Middle frontal gyrus (tissue), 1 donor: Measurements from ENCODE around the gene DPP8.
A peak's percentile ranks its signal among the peaks of the same experiment; 100 is the strongest.
"Not testable (repeated sequence)": the region's sequence is repeated elsewhere in the genome, so short reads cannot be mapped to it uniquely, and the experiment has no call there.

Experiments
- DNase-seq: peaks from one replicate; pipeline ENCODE4 v3.0.0-alpha.2; 2015; ENCODE audit warnings: low spot score; ENCODE audit errors: extremely low spot score

The DPP8 gene

DNA sequence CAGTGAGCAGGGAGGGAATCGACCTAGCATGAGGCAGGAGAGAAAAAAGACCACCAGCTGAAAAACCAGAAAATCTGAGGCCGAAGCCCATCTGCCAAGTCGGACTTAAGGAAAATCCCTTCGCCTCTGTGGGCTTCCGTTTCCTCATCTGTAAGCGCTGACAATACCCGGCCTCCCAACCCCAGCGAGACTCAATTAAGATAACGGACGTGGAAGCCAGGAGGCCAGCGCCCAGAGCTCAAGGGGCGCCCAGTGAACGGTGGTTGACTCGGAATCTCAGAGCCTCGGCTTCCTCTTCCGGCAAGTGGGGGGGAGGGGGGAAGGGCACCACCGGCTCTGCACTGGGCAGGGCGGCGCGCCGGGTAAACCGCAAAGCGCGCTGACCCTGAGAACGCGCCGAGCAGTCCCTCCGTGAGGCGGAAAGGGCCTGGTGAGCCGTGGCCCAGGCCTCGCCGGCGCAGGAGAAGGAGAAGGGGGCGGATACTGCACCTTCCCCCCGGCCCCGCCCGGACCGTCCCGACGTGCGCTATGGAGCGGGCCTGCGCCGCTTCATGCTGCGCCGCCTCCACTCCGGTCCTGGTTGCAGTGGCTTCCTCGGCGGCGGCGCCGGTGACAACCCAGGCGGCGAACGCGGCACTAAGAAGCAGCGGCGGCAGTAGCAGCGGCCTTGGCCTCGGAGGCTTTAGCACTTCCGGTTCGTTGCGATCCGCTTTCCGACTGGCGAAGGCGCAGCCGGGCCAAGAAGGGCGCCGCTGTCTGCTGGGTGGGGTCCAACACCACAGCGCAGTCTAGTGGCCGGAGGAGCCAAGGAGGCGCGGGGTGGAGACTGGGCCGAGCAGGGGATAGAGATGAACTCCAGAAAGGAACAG, at the start of gene DPP8:
DPP8 (minus strand) TSS at position 693 of the 869 bp plus-strand sequence. CDS start 5,136 bp downstream, outside the sequence.
- DNase-seq, result peak; percentile 85

GRCh38 chr15:65561934-65562333, 44.4 kb upstream of the DPP8 start:
- no peak for DNase-seq

GRCh38 chr15:65559941-65560340, 42.5 kb upstream of the DPP8 start:
- DNase-seq, result no peak

DNA sequence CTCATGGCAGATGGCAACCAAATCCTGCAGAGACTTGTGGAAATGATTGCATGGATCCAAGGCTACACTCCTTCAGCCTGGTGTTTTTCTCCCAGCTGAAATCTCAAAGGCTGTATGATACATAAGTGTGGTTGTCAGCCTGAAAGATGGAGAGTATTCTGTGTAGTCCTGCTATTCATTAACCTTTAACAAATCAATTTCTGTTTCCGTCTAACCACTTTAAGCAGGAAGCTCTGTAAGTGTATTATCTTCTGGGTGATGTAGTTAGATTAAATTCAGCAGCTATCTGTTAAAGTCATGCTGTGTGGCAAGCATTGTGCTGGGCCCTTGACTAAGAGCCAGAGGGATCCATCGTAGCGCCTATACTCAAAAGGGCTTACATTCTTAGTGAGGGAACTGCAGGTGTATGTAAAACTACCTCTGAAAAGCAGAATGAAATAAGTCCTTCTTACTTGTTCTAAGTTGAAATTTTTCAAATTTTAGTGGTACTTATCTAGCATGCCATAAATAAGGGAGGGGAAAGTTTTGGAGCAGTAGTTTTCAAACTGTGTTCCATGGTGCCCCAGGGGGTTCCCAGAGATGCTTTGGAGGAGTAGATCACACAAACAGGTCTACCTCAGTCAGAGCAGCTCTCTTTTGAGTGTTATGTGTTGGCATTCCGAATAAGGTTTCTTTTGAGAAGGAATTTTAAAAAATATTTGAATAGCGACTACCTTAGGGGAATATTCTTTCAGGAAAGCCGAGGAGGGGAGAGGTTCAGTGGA, 41.7 kb upstream of the DPP8 start:
- no peak for DNase-seq

DNA sequence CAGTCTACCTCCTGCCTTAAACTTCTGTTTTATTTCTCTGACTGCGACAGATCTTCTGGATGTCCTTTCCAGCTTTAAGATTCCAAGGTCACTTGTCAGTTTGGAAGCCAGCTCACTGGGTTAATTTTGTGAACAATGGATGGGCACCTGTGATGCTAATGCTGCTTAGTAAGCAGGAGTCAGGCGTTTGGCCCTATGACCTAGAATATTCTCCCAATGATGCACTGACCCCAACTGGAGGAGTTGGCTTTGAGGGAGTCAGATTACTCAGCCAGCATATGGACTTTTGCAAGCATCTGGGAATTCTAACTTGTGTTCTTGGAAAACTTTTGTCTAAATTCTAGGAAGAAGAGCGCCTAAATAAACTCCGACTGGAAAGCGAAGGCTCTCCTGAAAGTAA, 40.8 kb upstream of the DPP8 start:
- DNase-seq, result no peak

- DNase-seq, result no peak
Observed at GRCh38 chr15:65556622-65557021, 39.1 kb upstream of the DPP8 start.

DNA sequence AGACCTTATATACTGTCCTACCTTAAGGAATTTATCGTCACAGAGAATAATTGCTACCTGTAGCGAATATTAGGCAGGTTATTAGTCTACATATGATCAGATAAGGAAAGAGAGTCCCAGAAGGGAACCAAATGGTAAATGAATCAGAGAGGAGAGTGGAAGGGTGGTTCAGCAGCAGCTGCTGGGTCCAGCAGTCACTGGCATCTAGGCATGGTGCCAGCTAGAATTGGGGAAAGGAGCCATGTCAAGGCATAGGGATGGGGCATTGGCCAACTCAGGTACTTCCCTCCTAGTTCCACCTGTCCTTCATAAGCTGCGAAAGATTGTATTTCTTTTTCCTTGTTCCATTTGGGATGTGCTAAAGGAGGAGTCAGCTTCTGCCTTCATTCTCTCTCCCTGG, 36.2 kb upstream of the DPP8 start:
- DNase-seq, result no peak

- DNase-seq, result not testable (repeated sequence)
Observed at GRCh38 chr15:65552851-65553250, 35.4 kb upstream of the DPP8 start.

DNA sequence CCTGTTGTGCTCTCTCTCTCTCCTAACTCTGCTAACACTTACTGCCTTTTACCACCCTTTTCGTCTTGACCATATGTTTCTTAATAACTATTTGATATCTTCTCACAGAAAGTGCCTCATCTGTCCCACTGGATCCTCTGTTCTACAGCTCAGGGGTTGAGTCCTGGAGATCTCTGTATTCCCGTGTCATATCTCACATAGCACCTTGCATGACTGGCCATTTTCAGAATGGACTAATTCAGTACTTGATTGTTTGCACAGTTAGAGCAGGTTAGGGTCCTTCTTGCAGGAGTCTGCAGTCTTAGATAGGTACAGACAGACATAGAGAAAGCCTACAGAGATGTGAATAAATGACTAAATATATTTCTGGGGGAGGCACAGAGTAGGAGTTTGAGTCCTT, 33.7 kb upstream of the DPP8 start:
- no peak for DNase-seq

DNA sequence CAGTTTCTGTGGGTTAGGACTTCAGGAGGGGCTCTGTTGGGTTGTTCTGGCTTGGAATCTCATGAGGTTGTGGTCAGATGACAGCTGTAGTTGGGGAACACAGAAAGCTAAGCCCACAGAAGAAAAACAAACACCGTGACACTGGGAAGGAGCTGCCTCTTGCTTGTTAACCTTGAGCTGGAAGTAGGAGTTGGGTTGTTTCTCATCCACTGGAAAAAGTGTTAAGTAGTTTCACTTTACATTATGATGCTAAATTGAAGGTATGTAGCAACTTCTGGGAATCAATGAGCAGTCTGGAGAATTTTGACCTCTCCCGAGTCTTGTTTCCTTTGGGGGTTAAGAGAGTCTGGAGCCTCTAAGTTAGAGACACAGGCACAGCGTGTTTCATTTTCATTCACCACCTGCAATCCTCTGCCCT, 33.2 kb upstream of the DPP8 start:
- no peak for DNase-seq

DNA sequence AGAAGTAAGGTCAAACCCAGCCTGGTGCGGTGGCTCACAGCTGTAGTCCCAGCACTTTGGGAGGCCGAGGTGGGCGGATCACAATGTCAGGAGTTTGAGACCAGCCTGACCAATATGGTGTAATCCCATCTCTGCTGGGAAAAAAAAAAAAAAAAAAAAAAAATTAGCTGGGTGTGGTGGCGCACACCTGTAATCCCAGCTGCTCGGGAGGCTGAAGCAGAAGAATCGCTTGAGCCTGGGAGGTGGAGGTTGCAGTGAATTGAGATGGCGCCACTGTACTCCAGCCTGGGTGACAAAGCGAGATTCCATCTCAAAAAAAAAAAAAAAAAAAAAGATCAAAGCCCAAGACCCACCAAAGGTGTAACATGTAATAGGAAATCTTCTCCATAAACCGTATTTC, 31.8 kb upstream of the DPP8 start:
- not testable (repeated sequence) for DNase-seq

DNA sequence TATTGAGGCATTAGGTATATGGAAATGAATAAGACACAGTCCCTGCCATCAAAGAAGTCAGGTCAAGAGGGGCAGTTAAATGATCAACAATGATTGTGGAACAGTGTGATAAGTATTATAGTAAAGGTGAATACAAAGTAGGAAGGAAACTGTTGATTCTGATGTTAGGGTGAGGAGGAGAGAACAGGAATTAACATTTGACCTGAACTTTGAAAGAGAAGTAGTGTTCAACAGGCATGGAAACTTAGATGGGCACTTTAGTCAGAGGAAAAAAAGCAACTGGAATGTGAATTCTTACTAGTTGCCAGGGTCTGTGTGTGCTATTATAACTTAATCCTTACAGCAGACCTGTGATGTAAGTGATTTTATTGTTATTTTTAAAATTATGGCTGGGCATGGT, 30.4 kb upstream of the DPP8 start:
- no peak for DNase-seq

GRCh38 chr15:65541231-65541820, 23.8 kb upstream of the DPP8 start:
- DNase-seq, result no peak

- no peak for DNase-seq
Observed at GRCh38 chr15:65540314-65540713, 22.8 kb upstream of the DPP8 start.

DNA sequence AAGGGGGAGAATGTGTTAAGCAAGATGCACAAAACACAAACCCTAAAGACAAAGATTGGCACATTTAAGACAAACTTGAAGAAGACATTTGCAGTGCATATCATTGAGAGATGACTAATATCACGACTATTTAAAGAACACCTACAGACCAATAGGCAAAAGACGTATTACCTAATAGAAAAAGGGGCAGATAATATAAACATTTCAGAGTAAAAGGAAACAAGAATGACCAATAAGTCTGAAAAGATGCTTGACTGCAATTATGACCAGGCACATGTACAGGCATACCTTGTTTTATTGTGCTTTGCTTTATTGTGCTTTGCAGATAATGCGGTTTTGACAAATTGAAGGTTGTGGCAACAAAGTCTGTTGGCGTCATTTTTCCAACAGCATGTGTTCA, 17.7 kb upstream of the DPP8 start:
- no peak for DNase-seq

DNA sequence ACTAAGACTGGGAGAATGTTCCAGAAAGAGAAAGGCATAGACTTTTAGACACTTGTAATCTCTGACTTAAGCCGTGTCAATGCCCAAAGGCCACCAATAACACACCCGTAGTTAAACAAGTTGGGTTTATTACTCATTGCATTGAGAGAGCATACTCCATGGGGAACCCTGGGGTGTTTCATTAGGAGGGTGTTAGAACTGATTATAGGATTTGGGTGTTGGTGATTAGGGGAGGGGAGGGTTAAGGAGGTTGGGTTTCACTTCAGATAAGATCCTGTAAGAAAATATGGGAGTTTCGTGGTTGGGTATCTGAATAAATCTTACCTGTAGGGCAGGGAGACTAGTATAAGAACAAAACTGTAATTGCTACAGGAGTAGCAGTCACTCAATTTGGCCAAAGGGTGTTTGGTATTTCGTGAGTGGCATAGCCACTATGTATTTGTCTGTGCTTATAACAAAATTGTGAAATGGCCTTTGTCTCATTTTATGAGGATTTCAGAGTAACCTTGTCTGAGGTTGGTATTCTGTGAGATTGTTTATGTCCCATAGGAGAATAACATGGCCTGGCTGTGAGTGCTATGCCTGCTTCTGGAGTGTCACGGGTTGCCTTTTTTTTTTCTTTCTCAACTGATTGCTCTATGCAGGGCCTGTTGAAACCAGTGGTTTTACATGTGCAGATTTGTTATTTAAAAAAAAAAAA, 15.7 kb upstream of the DPP8 start:
- DNase-seq, result no peak

GRCh38 chr15:65532738-65533051, 15.2 kb upstream of the DPP8 start:
- DNase-seq, result no peak

DNA sequence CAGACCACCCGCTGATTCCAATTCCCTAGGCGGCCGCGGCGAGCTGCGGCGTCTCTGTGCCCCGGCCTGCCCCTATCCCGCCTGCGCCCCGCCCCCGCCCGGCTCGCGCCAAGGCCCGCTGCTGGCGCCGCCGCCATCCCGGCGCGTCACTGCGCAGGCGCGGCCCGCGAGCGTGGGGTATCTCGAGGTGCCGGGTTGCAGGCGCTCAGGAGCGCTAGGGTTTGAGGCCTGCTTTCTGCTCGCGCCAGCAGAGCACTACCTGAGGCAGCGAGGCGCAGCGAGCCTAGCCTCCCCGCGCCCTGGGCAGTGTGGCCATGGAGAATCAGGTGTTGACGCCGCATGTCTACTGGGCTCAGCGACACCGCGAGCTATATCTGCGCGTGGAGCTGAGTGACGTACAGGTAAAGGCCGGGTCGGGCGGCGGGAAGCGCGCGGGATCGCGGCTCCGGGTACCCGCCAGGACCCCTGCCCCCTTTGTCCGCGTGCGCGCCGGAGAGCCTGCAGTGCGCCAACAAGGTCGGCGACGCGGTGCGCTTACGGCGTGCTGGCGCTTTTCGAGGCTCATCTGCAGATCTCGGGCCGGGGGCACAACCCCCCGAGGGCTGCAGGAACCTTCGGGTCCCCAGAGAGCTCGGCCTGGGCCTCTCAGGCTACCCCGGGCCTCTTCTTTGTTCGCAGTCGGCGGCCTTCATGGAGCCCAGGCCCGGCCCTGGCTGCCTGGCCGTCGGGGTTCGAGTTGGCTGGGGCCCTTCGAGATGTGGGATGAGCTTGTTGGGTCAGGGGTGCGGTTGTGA, 13.0 kb upstream of the DPP8 start, which contains the start of gene HACD3:
HACD3 (plus strand) TSS at position 146 of the 794 bp plus-strand sequence; CDS start at position 315, 169 bp downstream.
- peak; percentile 67 for DNase-seq

GRCh38 chr15:65529762-65530317, 12.4 kb upstream of the DPP8 start:
- no peak for DNase-seq

- DNase-seq, result no peak
Observed at GRCh38 chr15:65528461-65529060, 11.1 kb upstream of the DPP8 start.
